IMR-90 (cell line): ENCODE results near the gene KRTAP10-11. TPM values are rescaled to one million over a fixed set of nuclear protein-coding genes. Genes with fewer than 3 reads are reported as not detected.

Experiments
- ATAC-seq: fragments of 200-7000 bp; cut with Tn5 transposase; 2 replicates; pipeline ENCODE4 v1.9.1; 2020; ENCODE audit warnings: low read depth, mild to moderate bottlenecking, moderate library complexity
- BruUV-seq: library from RNA; stranded (reverse); fragments of 400-500 nt; replicated peaks from 2 replicates; lab custom pipeline; 2021; lab: Mats Ljungman, UMichigan
- CTCF ChIA-PET: fragments of 300-600 bp; formaldehyde crosslinking; extraction: SDS; loops from one replicate; lab custom pipeline; 2021; ENCODE audit warnings: antibody characterized with exemption; lab: Yijun Ruan, JAX
- POLR2A ChIA-PET: fragments of 300-600 bp; sonication (Branson Sonifier 250); formaldehyde crosslinking; loops from one replicate; lab custom pipeline; 2022; ENCODE audit warnings: antibody characterized with exemption; ENCODE audit not compliant: unreplicated experiment; lab: Charles Lee
- DNase-seq: peaks from one replicate; pipeline ENCODE4 v3.0.0; 2013
- H2AFZ ChIP-seq: replicated peaks from 2 replicates; pipeline ENCODE3; 2013; ENCODE audit warnings: low read length, mild to moderate bottlenecking; ENCODE audit not compliant: poor library complexity
- H2AK5ac ChIP-seq: 2 replicates; pipeline ENCODE4 v1.6.1; 2013; ENCODE audit warnings: low read depth, low read length, inconsistent platforms
- H2AK9ac ChIP-seq: replicated peaks from 2 replicates; pipeline ENCODE3; 2013; ENCODE audit warnings: mild to moderate bottlenecking, low read depth, low read length, moderate library complexity; ENCODE audit not compliant: poor library complexity
- H2BK120ac ChIP-seq: 2 replicates; pipeline ENCODE4 v1.6.1; 2013; ENCODE audit warnings: low read depth, low read length, inconsistent platforms
- H2BK15ac ChIP-seq: 3 replicates; pipeline ENCODE4 v1.6.1; 2013; ENCODE audit warnings: low read depth, low read length, inconsistent platforms
- H2BK20ac ChIP-seq: 2 replicates; pipeline ENCODE4 v1.6.1; 2013; ENCODE audit warnings: low read depth, mild to moderate bottlenecking, inconsistent platforms, low read length, moderate library complexity
- H2BK5ac ChIP-seq: 2 replicates; pipeline ENCODE4 v1.6.1; 2013; ENCODE audit warnings: mild to moderate bottlenecking, low read depth, low read length, inconsistent platforms; ENCODE audit not compliant: poor library complexity, severe bottlenecking
- H3K14ac ChIP-seq: replicated peaks from 2 replicates; pipeline ENCODE4 v1.6.1; 2013; ENCODE audit warnings: low read depth, low read length, inconsistent platforms
- H3K18ac ChIP-seq: 2 replicates; pipeline ENCODE4 v1.6.1; 2013; ENCODE audit warnings: low read depth, low read length, control low read depth
- H3K23ac ChIP-seq: 2 replicates; pipeline ENCODE4 v1.6.1; 2013; ENCODE audit warnings: low read depth, low read length, inconsistent platforms
- H3K27ac ChIP-seq: 2 replicates; pipeline ENCODE4 v1.5.1; 2013; ENCODE audit warnings: mild to moderate bottlenecking, control low read depth, low read length; ENCODE audit not compliant: insufficient read depth
- H3K27me3 ChIP-seq: 2 replicates; pipeline ENCODE4 v1.6.1; 2013; ENCODE audit warnings: low read length; ENCODE audit not compliant: control insufficient read depth, insufficient read depth
- H3K36me3 ChIP-seq: 2 replicates; pipeline ENCODE4 v1.6.1; 2013; ENCODE audit warnings: low read length, mixed read lengths; ENCODE audit not compliant: control insufficient read depth, insufficient read depth
- H3K4ac ChIP-seq: 2 replicates; pipeline ENCODE4 v1.6.1; 2013; ENCODE audit warnings: low read depth, low read length, inconsistent platforms
- H3K4me1 ChIP-seq: 2 replicates; pipeline ENCODE4 v1.6.1; 2013; ENCODE audit warnings: low read length, mixed read lengths; ENCODE audit not compliant: control insufficient read depth, insufficient read depth
- H3K4me2 ChIP-seq: 2 replicates; pipeline ENCODE4 v1.6.1; 2013; ENCODE audit warnings: low read depth, mild to moderate bottlenecking, control low read depth, low read length, moderate library complexity
- H3K4me3 ChIP-seq: 2 replicates; pipeline ENCODE4 v1.5.1; 2013; ENCODE audit warnings: low read depth, mild to moderate bottlenecking, control low read depth, low read length, moderate library complexity; ENCODE audit not compliant: insufficient read depth
- H3K56ac ChIP-seq: 2 replicates; pipeline ENCODE4 v1.6.1; 2013; ENCODE audit warnings: low read length, inconsistent platforms; ENCODE audit not compliant: insufficient read depth; ENCODE audit errors: extremely low read depth
- H3K79me1 ChIP-seq, 2 experiments: 2 replicates each; pipeline ENCODE4 v1.6.1; 2013; ENCODE audit warnings: low read length in 2 of 2, inconsistent platforms in 1 of 2, low read depth in 1 of 2
- H3K9ac ChIP-seq: 2 replicates; pipeline ENCODE4 v1.6.1; 2013; ENCODE audit warnings: low read depth, low read length, control low read depth
- H3K9me1 ChIP-seq: 2 replicates; pipeline ENCODE4 v1.6.1; 2013; ENCODE audit warnings: low read length, inconsistent platforms; ENCODE audit not compliant: insufficient read depth
- H3K9me3 ChIP-seq: 2 replicates; pipeline ENCODE4 v1.6.1; 2013; ENCODE audit warnings: low read length; ENCODE audit not compliant: control insufficient read depth, insufficient read depth
- H4K20me1 ChIP-seq: 2 replicates; pipeline ENCODE4 v1.6.1; 2013; ENCODE audit warnings: low read length, inconsistent platforms; ENCODE audit not compliant: insufficient read depth
- H4K5ac ChIP-seq: 2 replicates; pipeline ENCODE4 v1.6.1; 2013; ENCODE audit warnings: mild to moderate bottlenecking, low read depth, low read length, control low read depth
- H4K8ac ChIP-seq, 2 experiments: 2 replicates each; pipeline ENCODE4 v1.6.1; 2013; ENCODE audit warnings: low read depth in 2 of 2, low read length in 2 of 2, control low read depth in 1 of 2, inconsistent platforms in 1 of 2
- H4K91ac ChIP-seq: 2 replicates; pipeline ENCODE4 v1.6.1; 2013; ENCODE audit warnings: low read depth, low read length, inconsistent platforms; ENCODE audit not compliant: insufficient read depth
- CTCF ChIP-seq: conservative IDR thresholded peaks from 2 replicates; pipeline ENCODE4 v1.5.1; 2012; ENCODE audit warnings: mild to moderate bottlenecking, low read depth, low read length, improper control_type of control experiment
- ELK1 ChIP-seq: fragments of 150-350 bp; IDR thresholded peaks from 2 replicates; pipeline ENCODE4 v1.6.1; 2016; ENCODE audit warnings: low read depth, mild to moderate bottlenecking, low read length, moderate library complexity, borderline replicate concordance
- FOS ChIP-seq: fragments of 150-350 bp; IDR thresholded peaks from 2 replicates; pipeline ENCODE4 v1.6.1; 2016; ENCODE audit warnings: low read depth, low read length
- MAZ ChIP-seq: IDR thresholded peaks from 2 replicates; pipeline ENCODE4 v1.6.1; 2012; ENCODE audit warnings: low read depth, mild to moderate bottlenecking, low read length, improper control_type of control experiment, moderate library complexity, borderline replicate concordance
- MXI1 ChIP-seq: IDR thresholded peaks from 2 replicates; pipeline ENCODE4 v1.6.1; 2012; ENCODE audit warnings: low read depth, mild to moderate bottlenecking, low read length, moderate library complexity, borderline replicate concordance
- RFX5 ChIP-seq: IDR thresholded peaks from 2 replicates; pipeline ENCODE4 v1.8.0; 2012; ENCODE audit warnings: low read depth, mild to moderate bottlenecking, low read length, moderate library complexity
- WGBS, 2 experiments: methylation state at CpG; one replicate each; pipeline versions ENCODE4 v1.1.5 to v1.1.7; 2013; ENCODE audit warnings: missing lambda C conversion rate in 2 of 2; ENCODE audit not compliant: insufficient read length in 1 of 2; ENCODE audit errors: extremely low coverage in 2 of 2; 5-methylcytosine and 5-hydroxymethylcytosine counted together
- dilution Hi-C: fragments of 300-500 bp; cut with HindIII; formaldehyde crosslinking; loops from one replicate; pipeline ENCODE4 v1.14.3; 2018; ENCODE audit warnings: low sequenced_read_pairs; ENCODE audit not compliant: unreplicated experiment
- in situ Hi-C: fragments of 300-500 bp; cut with MboI; formaldehyde crosslinking; loops from 3 replicates; pipeline ENCODE4 v1.14.3; 2019; ENCODE audit warnings: low sequenced_read_pairs, inconsistent platforms, mixed read lengths
- intact Hi-C: fragments of 100-400 bp; cut with micrococcal nuclease; formaldehyde crosslinking; loops from 2 replicates; pipeline ENCODE4 v1.10.0; 2022
- polyA plus RNA-seq, 3 experiments: library from polyadenylated mRNA; depleted of rRNA; stranded (reverse); fragments of >200 nt; gene quantifications; 2 replicates each; pipeline ENCODE4 v1.2.3, GENCODE V29; 2012; ENCODE audit warnings: low replicate concordance in 1 of 3
- total RNA-seq: library from RNA; depleted of rRNA; stranded (reverse); fragments of >200 nt; gene quantifications from 2 replicates; pipeline ENCODE4 v1.2.3, GENCODE V29; 2012

The KRTAP10-11 gene
- total and polyA plus RNA-seq, 2 of the 4 experiments (the other 2 are of a cell fraction), result not detected

- Histone ChIP-seq H3K9me3 (peaks cover 3% of the 10 kb centered on the region; the same call in 1 of the 2 replicates), H2AK5ac (no peak overlapping the region), H3K79me1 (no peaks in the 10 kb centered on the region), H3K14ac (no peak overlapping the region), H3K27ac (no peak overlapping the region), H3K56ac (no peak overlapping the region), H3K9ac (no peak overlapping the region), H3K4me1 (no peaks in the 10 kb centered on the region), H3K36me3 (no peaks in the 10 kb centered on the region), H2BK5ac (no peak overlapping the region), H2AK9ac (no peak overlapping the region), H4K91ac (no peak overlapping the region), H3K9me1 (no peaks in the 10 kb centered on the region), H3K4ac (no peak overlapping the region), H3K4me2 (no peak overlapping the region), H2BK120ac (no peak overlapping the region), H3K18ac (no peak overlapping the region), H2BK15ac (no peak overlapping the region), H2AFZ (no peak overlapping the region), H4K5ac (no peak overlapping the region), H3K27me3 (peaks cover 3% of the 10 kb centered on the region; the same call in 1 of the 2 replicates), H4K20me1 (no peaks in the 10 kb centered on the region), H4K8ac (no peak overlapping the region), H3K23ac (no peak overlapping the region), H3K4me3 (no peak overlapping the region), H2BK20ac (no peak overlapping the region)
- intact Hi-C loops, result loop anchor here (1.0 kb wide), 1 partner anchor 174 kb away; no protein-coding TSS in a partner anchor
- 70% methylated on average over 2 of the region's 3 CpGs; no CpG with 5 or more reads in 1 of the 2 experiments for WGBS, 2 experiments
- ChIA-PET CTCF (interaction anchor here (0.7 kb wide), 1 partner anchor 52 kb away, joined by 3 read pairs; no protein-coding TSS in a partner anchor), POLR2A (no interaction called here)
- in situ Hi-C loops, result no loop called here
- BruUV-seq, result no TSS peak
- DNase-seq (no peak), ATAC-seq (no peak)
- TF ChIP-seq RFX5 (no peak), MXI1 (no peak), ELK1 (no peak), MAZ (no peak), FOS (no peak), CTCF (no peak)
- dilution Hi-C loops, result no loop called here
Measured at GRCh38 chr21:44618909-44619308, 27.3 kb upstream of the KRTAP10-11 start.
